ENCODE data around the gene EIF3A. TPM values are rescaled to one million over a fixed set of nuclear protein-coding genes. Genes with fewer than 3 reads are reported as not detected.
"Not testable (repeated sequence)": the region's sequence is repeated elsewhere in the genome, so short reads cannot be mapped to it uniquely, and the experiment has no call there.

EIF3A gene
- total RNA-seq, 1 experiment from 2014 or later, result 214 TPM

DNA sequence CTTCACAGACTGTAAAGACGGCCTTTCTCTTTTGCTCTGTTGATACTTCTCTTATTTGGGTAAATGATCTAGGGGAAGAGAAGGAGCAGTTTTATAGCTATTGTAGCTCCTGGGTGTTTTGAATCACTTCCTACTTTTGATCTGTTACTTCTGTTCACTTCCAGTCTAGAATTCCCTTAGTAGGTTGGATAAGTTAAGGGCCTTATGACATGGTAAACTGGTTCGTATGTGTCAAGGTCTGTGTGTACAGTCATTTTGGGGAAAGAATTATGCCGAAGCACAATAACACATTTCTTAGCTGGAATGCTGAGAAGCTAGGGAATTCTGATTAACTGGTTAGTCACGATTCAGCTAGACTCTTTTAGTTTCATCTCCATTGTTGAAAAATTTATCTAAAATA lies 31.4 kb upstream of the EIF3A start:
- TF ChIP-seq TCF7L2 (IDR thresholded peaks at IDR 0.05; ENCODE audit: low read depth, low read length) (no peak), POLR2AphosphoS5 (IDR thresholded peaks at IDR 0.05; ENCODE audit: low read depth, low read length) (no peak), SIN3A (IDR thresholded peaks at IDR 0.05; ENCODE audit: borderline replicate concordance, insufficient read depth, low read depth, low read length) (no peak)
- TF ChIP-seq, protein P1, sequence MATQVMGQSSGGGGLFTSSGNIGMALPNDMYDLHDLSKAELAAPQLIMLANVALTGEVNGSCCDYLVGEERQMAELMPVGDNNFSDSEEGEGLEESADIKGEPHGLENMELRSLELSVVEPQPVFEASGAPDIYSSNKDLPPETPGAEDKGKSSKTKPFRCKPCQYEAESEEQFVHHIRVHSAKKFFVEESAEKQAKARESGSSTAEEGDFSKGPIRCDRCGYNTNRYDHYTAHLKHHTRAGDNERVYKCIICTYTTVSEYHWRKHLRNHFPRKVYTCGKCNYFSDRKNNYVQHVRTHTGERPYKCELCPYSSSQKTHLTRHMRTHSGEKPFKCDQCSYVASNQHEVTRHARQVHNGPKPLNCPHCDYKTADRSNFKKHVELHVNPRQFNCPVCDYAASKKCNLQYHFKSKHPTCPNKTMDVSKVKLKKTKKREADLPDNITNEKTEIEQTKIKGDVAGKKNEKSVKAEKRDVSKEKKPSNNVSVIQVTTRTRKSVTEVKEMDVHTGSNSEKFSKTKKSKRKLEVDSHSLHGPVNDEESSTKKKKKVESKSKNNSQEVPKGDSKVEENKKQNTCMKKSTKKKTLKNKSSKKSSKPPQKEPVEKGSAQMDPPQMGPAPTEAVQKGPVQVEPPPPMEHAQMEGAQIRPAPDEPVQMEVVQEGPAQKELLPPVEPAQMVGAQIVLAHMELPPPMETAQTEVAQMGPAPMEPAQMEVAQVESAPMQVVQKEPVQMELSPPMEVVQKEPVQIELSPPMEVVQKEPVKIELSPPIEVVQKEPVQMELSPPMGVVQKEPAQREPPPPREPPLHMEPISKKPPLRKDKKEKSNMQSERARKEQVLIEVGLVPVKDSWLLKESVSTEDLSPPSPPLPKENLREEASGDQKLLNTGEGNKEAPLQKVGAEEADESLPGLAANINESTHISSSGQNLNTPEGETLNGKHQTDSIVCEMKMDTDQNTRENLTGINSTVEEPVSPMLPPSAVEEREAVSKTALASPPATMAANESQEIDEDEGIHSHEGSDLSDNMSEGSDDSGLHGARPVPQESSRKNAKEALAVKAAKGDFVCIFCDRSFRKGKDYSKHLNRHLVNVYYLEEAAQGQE (IDR thresholded peaks at IDR 0.05; ENCODE audit: insufficient read depth in 1 of 2, low read depth in 2 of 2, low read length in 1 of 2), result no peak
- TF ChIP-seq, protein P2, sequence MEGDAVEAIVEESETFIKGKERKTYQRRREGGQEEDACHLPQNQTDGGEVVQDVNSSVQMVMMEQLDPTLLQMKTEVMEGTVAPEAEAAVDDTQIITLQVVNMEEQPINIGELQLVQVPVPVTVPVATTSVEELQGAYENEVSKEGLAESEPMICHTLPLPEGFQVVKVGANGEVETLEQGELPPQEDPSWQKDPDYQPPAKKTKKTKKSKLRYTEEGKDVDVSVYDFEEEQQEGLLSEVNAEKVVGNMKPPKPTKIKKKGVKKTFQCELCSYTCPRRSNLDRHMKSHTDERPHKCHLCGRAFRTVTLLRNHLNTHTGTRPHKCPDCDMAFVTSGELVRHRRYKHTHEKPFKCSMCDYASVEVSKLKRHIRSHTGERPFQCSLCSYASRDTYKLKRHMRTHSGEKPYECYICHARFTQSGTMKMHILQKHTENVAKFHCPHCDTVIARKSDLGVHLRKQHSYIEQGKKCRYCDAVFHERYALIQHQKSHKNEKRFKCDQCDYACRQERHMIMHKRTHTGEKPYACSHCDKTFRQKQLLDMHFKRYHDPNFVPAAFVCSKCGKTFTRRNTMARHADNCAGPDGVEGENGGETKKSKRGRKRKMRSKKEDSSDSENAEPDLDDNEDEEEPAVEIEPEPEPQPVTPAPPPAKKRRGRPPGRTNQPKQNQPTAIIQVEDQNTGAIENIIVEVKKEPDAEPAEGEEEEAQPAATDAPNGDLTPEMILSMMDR (IDR thresholded peaks at IDR 0.05), result no peak
- ChIA-PET CTCF (interaction anchor here (0.6 kb wide), 1 partner anchor 11 kb away, joined by 7 read pairs; no protein-coding TSS in a partner anchor), POLR2A (no interaction called here)
- Histone ChIP-seq H3K27me3 (ENCODE audit: control insufficient read depth, insufficient read depth, low read length) (no peaks in the 10 kb centered on the region), H3K36me3 (ENCODE audit: control insufficient read depth, insufficient read depth, low read length) (peaks cover 20% of the 10 kb centered on the region), H3K4me1 (ENCODE audit: control insufficient read depth, insufficient read depth, low read length) (no peaks in the 10 kb centered on the region), H3K27ac (ENCODE audit: low read length) (no peak overlapping the region), H3K9me3 (ENCODE audit: control insufficient read depth, insufficient read depth, low read depth, low read length) (no peaks in the 10 kb centered on the region), H3K4me3 (ENCODE audit: low read depth in 2 of 2, low read length in 2 of 2) (no peak overlapping the region)
- intact Hi-C loops (cut with micrococcal nuclease; ENCODE audit: unreplicated experiment) (no loop called here), in situ Hi-C loops (cut with HindIII; ENCODE audit: low pct_unique_long_range_greater_than_20kb, low sequenced_read_pairs) (no loop called here)
- TSS peak; percentile 44 for BruUV-seq (replicated peaks)
- DNase-seq (ENCODE audit: low read depth, low spot score) (no peak), ATAC-seq (no peak)

DNA sequence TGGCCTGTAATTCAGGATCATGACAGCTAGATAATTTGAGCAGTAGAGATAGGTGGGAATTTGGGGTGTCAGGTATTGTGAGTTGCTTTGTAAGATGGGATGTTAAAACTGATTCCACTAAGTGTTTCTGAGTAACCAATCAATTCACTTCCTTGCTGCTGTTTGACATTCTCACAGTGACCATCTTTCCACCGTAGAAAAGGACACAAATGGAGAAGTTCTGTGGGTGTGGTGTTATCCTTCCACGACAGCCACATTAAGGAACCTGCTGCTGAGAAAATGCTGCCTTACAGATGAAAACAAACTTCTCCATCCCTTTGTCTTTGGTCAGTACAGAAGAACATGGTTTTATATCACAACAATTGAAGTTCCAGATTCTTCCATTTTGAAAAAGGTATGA lies 27.2 kb upstream of the EIF3A start:
- ATAC-seq, result not testable (repeated sequence)

DNA sequence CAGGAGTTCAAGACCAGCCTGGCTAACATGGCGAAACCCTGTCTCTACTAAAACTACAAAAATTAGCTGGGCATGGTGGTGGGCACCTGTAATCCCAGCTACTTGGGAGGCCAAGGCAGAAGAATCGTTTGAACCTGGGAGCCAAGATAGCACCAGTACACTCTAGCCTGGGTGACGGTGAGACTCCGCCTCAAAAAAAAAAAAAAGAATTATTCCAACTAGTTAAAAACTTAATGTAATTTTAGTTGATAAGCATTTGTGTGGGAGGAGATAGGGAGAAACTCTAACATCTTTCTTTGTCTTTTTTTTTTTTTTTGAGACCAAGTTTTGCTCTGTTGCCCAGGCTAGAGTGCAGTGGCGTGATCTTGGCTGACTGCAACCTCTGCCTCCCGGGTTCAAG lies 26.5 kb upstream of the EIF3A start:
- intact Hi-C loops (cut with micrococcal nuclease; ENCODE audit: unreplicated experiment); CTCF ChIA-PET: not testable (repeated sequence)

More for the DNA sequence above, 27.2 kb upstream of the EIF3A start:
- intact Hi-C loops (cut with micrococcal nuclease; ENCODE audit: unreplicated experiment); CTCF ChIA-PET; H3K27ac ChIP-seq (ENCODE audit: low read length); H3K4me1 ChIP-seq (ENCODE audit: control insufficient read depth, insufficient read depth, low read length); H3K27me3 ChIP-seq (ENCODE audit: control insufficient read depth, insufficient read depth, low read length); H3K4me3 ChIP-seq (ENCODE audit: low read depth in 2 of 2, low read length in 2 of 2); in situ Hi-C loops (cut with HindIII; ENCODE audit: low pct_unique_long_range_greater_than_20kb, low sequenced_read_pairs); DNase-seq (ENCODE audit: low read depth, low spot score); H3K9me3 ChIP-seq (ENCODE audit: control insufficient read depth, insufficient read depth, low read depth, low read length); POLR2A ChIA-PET: not testable (repeated sequence)
- BruUV-seq (replicated peaks), result TSS peak; percentile 56
- H3K36me3 ChIP-seq (ENCODE audit: control insufficient read depth, insufficient read depth, low read length), result peaks cover 14% of the 10 kb centered on the region

DNA sequence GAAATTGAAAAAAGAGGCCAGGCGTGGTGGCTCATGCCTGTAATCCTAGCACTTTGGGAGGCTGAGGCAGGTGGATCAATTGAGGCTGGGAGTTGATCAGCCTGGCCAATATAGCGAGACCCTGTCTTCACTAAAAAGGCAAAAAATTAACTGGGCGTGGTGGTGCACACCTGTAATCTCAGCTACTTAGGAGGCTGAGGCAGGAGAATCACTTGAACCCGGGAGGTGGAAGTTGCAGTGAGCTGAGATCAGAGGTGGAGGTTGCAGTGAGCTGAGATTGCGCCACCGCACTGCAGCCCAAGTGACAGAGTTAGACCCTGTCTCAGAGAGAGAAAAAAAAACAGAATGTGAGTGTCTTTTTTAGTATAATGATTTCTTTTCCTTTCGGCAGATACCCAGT lies 25.3 kb upstream of the EIF3A start:
- intact Hi-C loops (cut with micrococcal nuclease; ENCODE audit: unreplicated experiment), result not testable (repeated sequence)

More for the DNA sequence above, 26.5 kb upstream of the EIF3A start:
- peaks cover 15% of the 10 kb centered on the region for H3K4me1 ChIP-seq (ENCODE audit: control insufficient read depth, insufficient read depth, low read length)
- H3K4me3 ChIP-seq (ENCODE audit: low read depth in 2 of 2, low read length in 2 of 2); H3K9me3 ChIP-seq (ENCODE audit: control insufficient read depth, insufficient read depth, low read depth, low read length); BruUV-seq (replicated peaks); ATAC-seq; H3K27me3 ChIP-seq (ENCODE audit: control insufficient read depth, insufficient read depth, low read length); H3K27ac ChIP-seq (ENCODE audit: low read length); DNase-seq (ENCODE audit: low read depth, low spot score); POLR2A ChIA-PET; in situ Hi-C loops (cut with HindIII; ENCODE audit: low pct_unique_long_range_greater_than_20kb, low sequenced_read_pairs): not testable (repeated sequence)
- peaks cover 10% of the 10 kb centered on the region for H3K36me3 ChIP-seq (ENCODE audit: control insufficient read depth, insufficient read depth, low read length)

More for the DNA sequence above, 25.3 kb upstream of the EIF3A start:
- H3K9me3 ChIP-seq (ENCODE audit: control insufficient read depth, insufficient read depth, low read depth, low read length); POLR2A ChIA-PET; in situ Hi-C loops (cut with HindIII; ENCODE audit: low pct_unique_long_range_greater_than_20kb, low sequenced_read_pairs); CTCF ChIA-PET; H3K36me3 ChIP-seq (ENCODE audit: control insufficient read depth, insufficient read depth, low read length); ATAC-seq; DNase-seq (ENCODE audit: low read depth, low spot score); H3K4me3 ChIP-seq (ENCODE audit: low read depth in 2 of 2, low read length in 2 of 2); BruUV-seq (replicated peaks); H3K27ac ChIP-seq (ENCODE audit: low read length); H3K27me3 ChIP-seq (ENCODE audit: control insufficient read depth, insufficient read depth, low read length): not testable (repeated sequence)
- peaks cover 15% of the 10 kb centered on the region for H3K4me1 ChIP-seq (ENCODE audit: control insufficient read depth, insufficient read depth, low read length)
